ENCODE data around the gene STARD5. TPM values are rescaled to one million over a fixed set of nuclear protein-coding genes. Genes with fewer than 3 reads are reported as not detected.

Gene STARD5
- total and polyA plus RNA-seq, 2 experiments from 2014 or later = 3.8 to 10.1 TPM

GRCh38 chr15:81336568-81336967 is 12.6 kb upstream of the STARD5 start (continued):
- TF ChIP-seq REST (IDR thresholded peaks at IDR 0.05; ENCODE audit: unreplicated experiment) = no peak

- no peaks in the 10 kb centered on the region for H3K9me2 ChIP-seq (ENCODE audit: insufficient read depth)
- peaks cover 6% of the 10 kb centered on the region for H3K27me3 Mint-ChIP-seq (ENCODE audit: insufficient read depth, low read depth, poor library complexity)
- H3K27me3 ChIP-seq (ENCODE audit: insufficient read depth) = no peaks in the 10 kb centered on the region
- H3K27ac ChIP-seq (ENCODE audit: low read depth) = no peak overlapping the region
- H3K9me3 Mint-ChIP-seq = no peaks in the 10 kb centered on the region
- H2AFZ ChIP-seq = no peak overlapping the region
- no peak overlapping the region for H3K27ac Mint-ChIP-seq
- no peaks in the 10 kb centered on the region for H3K36me3 Mint-ChIP-seq (ENCODE audit: low read depth)
- no peaks in the 10 kb centered on the region for H3K4me1 ChIP-seq (ENCODE audit: insufficient read depth)
- no peaks in the 10 kb centered on the region; the same call in 2 of the 3 replicates for H3K4me1 Mint-ChIP-seq
- DNase-seq (ENCODE audit: low spot score) (no peak), ATAC-seq (no peak)
- H3K4me3 Mint-ChIP-seq = no peak overlapping the region
- no peaks in the 10 kb centered on the region for H3K36me3 ChIP-seq (ENCODE audit: insufficient read depth)
- H3F3A ChIP-seq (replicated peaks; ENCODE audit: low read depth) = no peaks in the 10 kb centered on the region
- no peak overlapping the region for H3K4me2 ChIP-seq
- H3K79me2 ChIP-seq (replicated peaks; ENCODE audit: insufficient read depth) = no peaks in the 10 kb centered on the region
- H3K4me3 ChIP-seq = no peak overlapping the region
- no peaks in the 10 kb centered on the region for H4K20me1 ChIP-seq (replicated peaks; ENCODE audit: insufficient read depth)
- no peak for TF ChIP-seq JUNB (IDR thresholded peaks at IDR 0.05; ENCODE audit: unreplicated experiment)
- no peak for TF ChIP-seq EZH2 (IDR thresholded peaks at IDR 0.05; ENCODE audit: low read depth, unreplicated experiment)
- TF ChIP-seq REST (IDR thresholded peaks at IDR 0.05; ENCODE audit: unreplicated experiment) = no peak
- no peak for TF ChIP-seq NANOG (IDR thresholded peaks at IDR 0.05; ENCODE audit: borderline replicate concordance)
- no peak for TF ChIP-seq ZNF462 (CRISPR knock-in tag; IDR thresholded peaks at IDR 0.05)
- no peak for TF ChIP-seq CREB1 (CRISPR knock-in tag; IDR thresholded peaks at IDR 0.05; ENCODE audit: low read depth)
- no peak for TF ChIP-seq EZH2phosphoT487 (IDR thresholded peaks at IDR 0.05; ENCODE audit: unreplicated experiment)
- no peak for TF ChIP-seq CTCF (conservative IDR thresholded peaks at IDR 0.05; ENCODE audit: low read depth in 2 of 2)
- no peak for TF ChIP-seq STAT1 (IDR thresholded peaks at IDR 0.05; ENCODE audit: unreplicated experiment)
- TF ChIP-seq ZNF331 (CRISPR knock-in tag; IDR thresholded peaks at IDR 0.05; ENCODE audit: low read depth) = no peak
Observed at GRCh38 chr15:81335631-81336030, 11.7 kb upstream of the STARD5 start.

All from GM23338 (cell line).